Large intestine (tissue), 3 donors: Measurements from ENCODE around the gene PANX2. TPM values are rescaled to one million over a fixed set of nuclear protein-coding genes. Genes with fewer than 3 reads are reported as not detected.
"Not testable (repeated sequence)": the region's sequence is repeated elsewhere in the genome, so short reads cannot be mapped to it uniquely, and the experiment has no call there.

Source experiments
- DNase-seq, 2 donors: peaks; one replicate each; pipeline versions ENCODE4 v3.0.0 to v3.0.0-alpha.2; 2013
- H3K27ac ChIP-seq: one replicate; pipeline ENCODE4 v1.5.1; 2013; ENCODE audit warnings: low read length
- H3K27me3 ChIP-seq: 2 replicates; pipeline ENCODE4 v1.6.1; 2013; ENCODE audit warnings: low read length; ENCODE audit not compliant: control insufficient read depth, insufficient read depth
- H3K36me3 ChIP-seq: 2 replicates; pipeline ENCODE4 v1.6.1; 2013; ENCODE audit warnings: low read length; ENCODE audit not compliant: control insufficient read depth, insufficient read depth
- H3K4me1 ChIP-seq: one replicate; pipeline ENCODE4 v1.6.1; 2013; ENCODE audit warnings: low read length; ENCODE audit not compliant: control insufficient read depth, insufficient read depth
- H3K4me3 ChIP-seq: one replicate; pipeline ENCODE4 v1.5.1; 2013; ENCODE audit warnings: low read length
- H3K9me3 ChIP-seq: one replicate; pipeline ENCODE4 v1.6.1; 2013; ENCODE audit warnings: mild to moderate bottlenecking, low read depth, low read length, moderate library complexity; ENCODE audit not compliant: control insufficient read depth
- WGBS: methylation state at CpG from one replicate; pipeline ENCODE4 v1.1.5; 2013; ENCODE audit warnings: low lambda C conversion rate; ENCODE audit not compliant: insufficient coverage; 5-methylcytosine and 5-hydroxymethylcytosine counted together
- polyA plus RNA-seq: library from polyadenylated mRNA; unstranded; fragments of 120-200 nt; gene quantifications from one replicate; pipeline ENCODE4 v1.2.1, GENCODE V29; 2013

PANX2 gene
- polyA plus RNA-seq, 1 donor = 0.55 TPM

GRCh38 chr22:50161508-50162390 is 8.8 kb upstream of the PANX2 start:
- no CpG with 5 or more reads among the region's 23 CpGs for WGBS
- Histone ChIP-seq H3K27me3 (peaks cover 7% of the 10 kb centered on the region), H3K4me3 (no peak overlapping the region), H3K9me3 (peaks cover 13% of the 10 kb centered on the region), H3K4me1 (no peaks in the 10 kb centered on the region), H3K27ac (no peak overlapping the region), H3K36me3 (no peaks in the 10 kb centered on the region)
- no peak for DNase-seq

- no CpG with 5 or more reads among the region's 10 CpGs for whole genome bisulfite sequencing
- H3K4me3 ChIP-seq = no peak overlapping the region
- H3K9me3 ChIP-seq = peaks cover 13% of the 10 kb centered on the region
- H3K27me3 ChIP-seq = peaks cover 9% of the 10 kb centered on the region
- no peaks in the 10 kb centered on the region for H3K4me1 ChIP-seq
- no peaks in the 10 kb centered on the region for H3K36me3 ChIP-seq
- no peak overlapping the region for H3K27ac ChIP-seq
- no peak for DNase-seq
Measured at GRCh38 chr22:50162391-50162956, 8.1 kb upstream of the PANX2 start.

- no peak overlapping the region for H3K27ac ChIP-seq
- H3K36me3 ChIP-seq = no peaks in the 10 kb centered on the region
- H3K27me3 ChIP-seq = peaks cover 17% of the 10 kb centered on the region
- no peak overlapping the region for H3K4me3 ChIP-seq
- peaks cover 13% of the 10 kb centered on the region for H3K9me3 ChIP-seq
- no CpG with 5 or more reads among the region's 28 CpGs for WGBS
- DNase-seq = no peak
- no peaks in the 10 kb centered on the region for H3K4me1 ChIP-seq
Measured at GRCh38 chr22:50165436-50166123, 5.0 kb upstream of the PANX2 start.

DNA sequence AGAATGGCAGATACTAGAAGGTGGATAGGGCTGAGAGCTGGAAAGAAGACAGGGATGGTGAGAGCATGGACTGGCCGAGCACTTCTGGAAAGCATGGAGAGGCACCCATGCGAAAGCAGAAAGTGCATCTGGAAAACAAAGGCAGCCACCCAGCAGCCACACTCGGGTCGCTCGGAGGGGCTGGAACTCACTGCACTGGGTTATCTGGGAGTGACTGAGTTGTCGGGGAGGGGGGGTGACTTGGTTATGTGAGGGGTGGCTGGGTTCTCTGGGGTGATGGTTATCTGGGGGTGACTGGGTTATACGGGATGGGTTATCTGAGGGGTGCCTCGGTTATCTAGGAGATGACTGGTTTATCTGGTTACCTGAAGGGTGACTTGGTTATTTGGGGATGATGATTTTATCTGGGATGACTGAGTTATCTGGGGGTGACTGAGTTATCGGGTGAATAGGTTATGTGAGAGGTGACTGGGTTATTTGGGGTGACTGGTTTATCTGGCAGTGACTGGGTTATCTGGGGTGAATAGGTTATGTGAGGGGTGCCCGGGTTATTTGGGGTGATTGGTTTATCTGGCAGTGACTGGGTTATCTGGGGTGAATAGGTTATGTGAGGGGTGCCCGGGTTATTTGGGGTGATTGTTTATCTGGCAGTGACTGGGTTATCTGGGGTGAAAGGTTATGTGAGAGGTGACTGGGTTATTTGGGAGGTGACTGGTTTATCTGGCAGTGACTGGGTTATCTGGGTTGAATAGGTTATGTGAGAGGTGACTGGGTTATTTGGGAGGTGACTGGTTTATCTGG is 2.6 kb upstream of the PANX2 start:
- H3K27ac ChIP-seq = no peak overlapping the region
- H3K4me1 ChIP-seq = peaks cover 13% of the 10 kb centered on the region
- DNase-seq = no peak
- H3K9me3 ChIP-seq = peaks cover 13% of the 10 kb centered on the region
- peaks cover 32% of the 10 kb centered on the region for H3K27me3 ChIP-seq
- no CpG with 5 or more reads among the region's 11 CpGs for WGBS
- H3K4me3 ChIP-seq = no peak overlapping the region
- no peaks in the 10 kb centered on the region for H3K36me3 ChIP-seq

DNA sequence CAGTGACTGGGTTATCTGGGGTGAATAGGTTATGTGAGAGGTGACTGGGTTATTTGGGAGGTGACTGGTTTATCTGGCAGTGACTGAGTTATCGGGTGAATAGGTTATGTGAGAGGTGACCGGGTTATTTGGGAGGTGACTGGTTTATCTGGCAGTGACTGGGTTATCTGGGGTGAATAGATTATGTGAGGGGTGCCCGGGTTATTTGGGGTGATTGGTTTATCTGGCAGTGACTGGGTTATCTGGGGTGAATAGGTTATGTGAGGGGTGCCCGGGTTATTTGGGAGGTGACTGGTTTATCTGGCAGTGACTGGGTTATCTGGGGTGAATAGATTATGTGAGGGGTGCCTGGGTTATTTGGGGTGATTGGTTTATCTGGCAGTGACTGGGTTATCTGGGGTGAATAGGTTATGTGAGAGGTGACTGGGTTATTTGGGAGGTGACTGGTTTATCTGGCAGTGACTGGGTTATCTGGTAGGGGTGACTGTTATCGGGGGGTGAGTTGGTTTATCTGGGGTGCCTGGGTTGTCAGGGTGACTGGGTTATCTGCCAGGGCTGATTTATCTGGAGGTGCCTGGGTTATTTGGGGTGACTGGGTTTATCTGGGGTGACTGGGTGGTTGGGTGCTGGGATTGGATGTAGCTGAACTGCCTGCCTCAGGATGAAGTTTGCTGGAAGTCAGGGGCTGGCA is 1.9 kb upstream of the PANX2 start:
- H3K27ac ChIP-seq, H3K36me3 ChIP-seq, DNase-seq, H3K4me3 ChIP-seq: not testable (repeated sequence)
- H3K4me1 ChIP-seq = peaks cover 13% of the 10 kb centered on the region
- WGBS = no CpG with 5 or more reads among the region's 5 CpGs
- H3K27me3 ChIP-seq = peaks cover 32% of the 10 kb centered on the region
- H3K9me3 ChIP-seq = peaks cover 13% of the 10 kb centered on the region

GRCh38 chr22:50169181-50169759 is 1.3 kb upstream of the PANX2 start:
- H3K9me3 ChIP-seq = peaks cover 13% of the 10 kb centered on the region
- H3K36me3 ChIP-seq = no peaks in the 10 kb centered on the region
- peaks cover 32% of the 10 kb centered on the region for H3K27me3 ChIP-seq
- no peak for DNase-seq
- no peak overlapping the region for H3K4me3 ChIP-seq
- peaks cover 13% of the 10 kb centered on the region for H3K4me1 ChIP-seq
- H3K27ac ChIP-seq = no peak overlapping the region
- WGBS = no CpG with 5 or more reads among the region's 36 CpGs

DNA sequence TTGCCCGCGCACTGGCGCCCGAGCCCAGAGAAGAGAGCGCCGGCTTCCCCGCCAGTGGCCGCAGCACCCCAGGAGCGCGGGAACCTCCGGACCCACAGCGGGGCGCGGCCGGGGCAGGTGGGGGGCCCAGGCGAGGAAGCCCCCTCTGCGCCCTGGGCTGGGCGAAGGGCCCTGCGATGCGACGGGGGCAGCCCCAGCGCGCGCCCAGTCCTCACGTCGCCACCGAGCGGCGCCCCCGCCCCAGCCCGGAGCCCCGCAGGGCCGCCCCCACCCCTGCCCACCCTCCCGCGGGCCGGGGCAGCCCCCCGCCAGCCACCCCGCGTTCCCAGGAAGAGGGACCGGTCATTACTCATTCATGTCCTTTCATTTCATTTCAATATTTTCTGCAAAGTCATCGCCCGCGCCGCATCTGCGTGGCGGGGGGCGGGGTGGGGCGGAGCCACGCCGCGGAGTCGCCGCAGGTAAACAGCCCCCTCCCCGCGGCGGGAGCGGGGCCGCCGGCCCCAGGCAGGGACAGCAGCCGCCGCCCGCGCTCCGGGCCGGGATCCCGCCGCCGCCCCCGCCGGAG is 673 bp upstream of the PANX2 start:
- H3K4me1 ChIP-seq = peaks cover 13% of the 10 kb centered on the region
- peaks cover 13% of the 10 kb centered on the region for H3K9me3 ChIP-seq
- no peak for DNase-seq
- no CpG with 5 or more reads among the region's 70 CpGs for WGBS
- H3K4me3 ChIP-seq = no peak overlapping the region
- H3K36me3 ChIP-seq = no peaks in the 10 kb centered on the region
- no peak overlapping the region for H3K27ac ChIP-seq
- H3K27me3 ChIP-seq = peaks cover 32% of the 10 kb centered on the region

DNA sequence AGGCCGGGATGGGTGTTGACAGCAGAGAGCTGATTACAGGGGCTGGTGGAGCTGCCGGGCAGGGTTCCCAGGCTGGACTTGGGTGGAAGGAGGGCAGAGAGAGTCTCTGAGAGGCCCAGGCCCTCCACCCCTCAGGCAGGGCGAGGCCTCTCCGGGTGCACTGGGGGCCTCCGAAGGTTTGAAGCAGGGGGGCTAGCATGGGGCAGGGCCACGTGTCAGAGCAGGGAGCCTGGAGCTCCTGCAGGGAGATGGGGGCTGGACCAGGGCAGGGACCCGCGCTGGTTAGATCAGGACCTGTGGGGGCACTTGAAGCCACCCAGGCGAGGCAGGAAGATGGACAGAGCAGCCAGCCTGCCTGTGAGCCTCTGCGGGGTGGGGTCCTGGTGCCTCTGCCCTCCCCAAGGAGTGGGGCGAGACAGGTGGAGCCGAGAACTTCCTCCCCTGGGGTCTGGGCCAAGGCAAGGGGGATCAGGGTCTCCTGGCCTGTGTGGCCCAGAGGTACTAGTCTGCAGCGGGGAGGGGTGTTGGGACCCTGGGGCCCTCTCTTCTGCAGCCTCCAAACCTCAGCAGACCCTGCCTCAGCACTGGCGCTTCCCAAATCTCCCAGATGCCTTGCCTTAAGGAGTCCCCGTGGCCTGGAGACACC is 911 bp downstream of the PANX2 start:
- no CpG with 5 or more reads among the region's 15 CpGs for WGBS
- no peaks in the 10 kb centered on the region for H3K36me3 ChIP-seq
- peaks cover 13% of the 10 kb centered on the region for H3K4me1 ChIP-seq
- peaks cover 34% of the 10 kb centered on the region for H3K27me3 ChIP-seq
- DNase-seq = no peak
- H3K27ac ChIP-seq = no peak overlapping the region
- H3K9me3 ChIP-seq = peaks cover 5% of the 10 kb centered on the region
- no peak overlapping the region for H3K4me3 ChIP-seq

DNA sequence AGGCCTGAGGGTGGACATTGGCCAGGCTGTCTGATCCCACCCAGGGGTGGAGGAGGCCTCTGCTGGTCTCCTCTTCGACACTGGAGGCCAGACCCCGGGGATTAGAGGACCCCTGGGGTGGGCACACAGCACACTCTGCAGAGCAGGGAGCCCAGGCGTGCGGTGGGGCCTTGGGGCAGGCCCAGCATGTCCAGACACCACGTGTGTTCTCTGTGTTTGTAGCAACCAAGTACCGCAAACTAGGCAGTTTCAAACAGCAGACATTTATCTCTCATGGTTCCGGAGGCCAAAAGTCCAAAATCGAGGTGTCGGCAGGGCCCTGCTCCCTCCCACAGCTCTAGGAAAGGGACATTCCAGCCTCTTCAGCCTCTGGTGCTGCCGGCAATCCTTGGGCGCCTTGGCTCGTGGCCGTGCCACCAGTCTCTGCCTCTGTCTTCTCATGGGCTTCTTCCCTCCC is 1.5 kb downstream of the PANX2 start:
- Histone ChIP-seq H3K4me1 (peaks cover 13% of the 10 kb centered on the region), H3K36me3 (no peaks in the 10 kb centered on the region), H3K4me3 (no peak overlapping the region), H3K9me3 (peaks cover 6% of the 10 kb centered on the region), H3K27me3 (peaks cover 34% of the 10 kb centered on the region), H3K27ac (no peak overlapping the region)
- DNase-seq = peak in 1 of 2 donors; percentile 68
- WGBS = no CpG with 5 or more reads among the region's 13 CpGs
